NT2/D1 (cell line): ENCODE measurements around the gene EMILIN1.

Source experiments
- DNase-seq: peaks from one replicate; pipeline ENCODE4 v3.0.0-alpha.2; 2011; ENCODE audit warnings: low read depth, low spot score
- H3K27me3 ChIP-seq: 2 replicates; pipeline ENCODE4 v1.6.0; 2011; ENCODE audit warnings: mild to moderate bottlenecking; ENCODE audit not compliant: insufficient read length, insufficient read depth
- H3K36me3 ChIP-seq: 2 replicates; pipeline ENCODE4 v1.6.1; 2011; ENCODE audit warnings: mild to moderate bottlenecking, low read length, mixed read lengths; ENCODE audit not compliant: insufficient read depth, insufficient read length
- H3K4me1 ChIP-seq: 2 replicates; pipeline ENCODE4 v1.5.1; 2011; ENCODE audit not compliant: insufficient read depth, insufficient read length
- H3K4me3 ChIP-seq: 2 replicates; pipeline ENCODE4 v1.5.1; 2011; ENCODE audit warnings: low read depth; ENCODE audit not compliant: insufficient read length
- H3K9ac ChIP-seq: 2 replicates; pipeline ENCODE4 v1.6.0; 2011; ENCODE audit warnings: low read depth; ENCODE audit not compliant: insufficient read length
- H3K9me3 ChIP-seq: 2 replicates; pipeline ENCODE4 v1.5.1; 2011; ENCODE audit warnings: mild to moderate bottlenecking, low read length; ENCODE audit not compliant: insufficient read depth
- SUZ12 ChIP-seq: IDR thresholded peaks from 2 replicates; pipeline ENCODE4 v1.6.1; 2011; ENCODE audit not compliant: insufficient read length, insufficient read depth; ENCODE audit errors: extremely low read depth
- YY1 ChIP-seq: IDR thresholded peaks from 2 replicates; pipeline ENCODE4 v1.6.1; 2011; ENCODE audit not compliant: insufficient read length, insufficient read depth
- ZNF274 ChIP-seq: IDR thresholded peaks from 2 replicates; pipeline ENCODE4 v1.6.1; 2011; ENCODE audit warnings: mild to moderate bottlenecking, low read depth, low read length

Gene EMILIN1

DNA sequence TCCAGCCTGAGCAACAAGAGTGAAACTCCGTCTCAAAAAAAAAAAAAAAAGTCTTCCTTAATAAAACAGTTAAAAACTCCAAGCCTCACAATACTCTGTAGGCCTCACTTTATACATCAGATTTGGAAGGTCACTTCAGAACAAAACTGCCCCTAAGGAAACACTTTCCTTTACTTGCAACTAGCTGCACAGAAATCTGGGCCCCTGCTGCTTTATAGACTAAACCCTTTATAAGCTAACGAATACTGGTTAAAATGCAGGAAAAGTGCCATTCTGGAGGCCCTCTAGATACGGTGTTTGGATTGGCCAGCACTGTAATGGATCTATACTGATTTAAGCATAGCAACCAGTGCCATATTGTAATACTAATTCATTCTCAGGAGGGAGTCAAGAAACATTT is 46.7 kb downstream of the EMILIN1 start:
- H3K36me3 ChIP-seq, result peaks cover 15% of the 10 kb centered on the region
- H3K4me3 ChIP-seq, result no peak overlapping the region
- TF ChIP-seq SUZ12, result no peak
- TF ChIP-seq YY1, result no peak
- no peak for TF ChIP-seq ZNF274
- H3K27me3 ChIP-seq, result peaks cover 46% of the 10 kb centered on the region
- H3K9ac ChIP-seq, result no peak overlapping the region
- no peaks in the 10 kb centered on the region for H3K9me3 ChIP-seq
- no peak for DNase-seq
- peaks cover 5% of the 10 kb centered on the region for H3K4me1 ChIP-seq

DNA sequence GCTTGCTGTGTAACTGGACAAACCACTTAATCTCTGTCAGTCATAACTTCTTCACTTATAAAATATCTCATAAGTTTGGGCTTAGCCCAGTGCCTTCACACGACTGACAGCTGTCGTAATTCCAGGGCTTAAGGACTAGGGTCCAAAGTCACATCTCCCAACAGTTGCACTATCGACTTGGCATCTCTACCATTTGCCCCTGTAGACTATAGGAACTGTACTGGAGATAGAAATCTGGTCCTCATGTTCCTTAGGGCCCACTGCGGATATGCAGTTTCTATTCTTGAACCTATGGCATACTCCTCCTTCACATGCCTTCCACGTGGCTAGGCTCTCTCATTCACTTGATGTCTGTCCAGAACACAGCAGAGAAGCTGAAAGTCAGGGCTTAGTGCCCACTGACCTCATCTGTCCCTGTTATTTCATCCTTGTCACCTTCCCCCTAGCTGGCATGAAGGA is 47.9 kb downstream of the EMILIN1 start:
- H3K4me1 ChIP-seq, result peaks cover 5% of the 10 kb centered on the region
- TF ChIP-seq YY1 (no peak), SUZ12 (no peak), ZNF274 (no peak)
- no peak overlapping the region for H3K9ac ChIP-seq
- no peak for DNase-seq
- no peak overlapping the region for H3K4me3 ChIP-seq
- H3K27me3 ChIP-seq, result peaks cover 34% of the 10 kb centered on the region
- no peaks in the 10 kb centered on the region for H3K9me3 ChIP-seq
- peaks cover 27% of the 10 kb centered on the region for H3K36me3 ChIP-seq

- TF ChIP-seq SUZ12, result no peak
- no peak for TF ChIP-seq YY1
- no peak for TF ChIP-seq ZNF274
- Histone ChIP-seq H3K9ac (no peak overlapping the region), H3K4me1 (peaks cover 7% of the 10 kb centered on the region), H3K4me3 (no peak overlapping the region), H3K9me3 (no peaks in the 10 kb centered on the region), H3K36me3 (peaks cover 44% of the 10 kb centered on the region), H3K27me3 (peaks cover 16% of the 10 kb centered on the region)
- no peak for DNase-seq
These were observed 49.7 kb downstream of the EMILIN1 start for GRCh38 chr2:27127883-27128667.

DNA sequence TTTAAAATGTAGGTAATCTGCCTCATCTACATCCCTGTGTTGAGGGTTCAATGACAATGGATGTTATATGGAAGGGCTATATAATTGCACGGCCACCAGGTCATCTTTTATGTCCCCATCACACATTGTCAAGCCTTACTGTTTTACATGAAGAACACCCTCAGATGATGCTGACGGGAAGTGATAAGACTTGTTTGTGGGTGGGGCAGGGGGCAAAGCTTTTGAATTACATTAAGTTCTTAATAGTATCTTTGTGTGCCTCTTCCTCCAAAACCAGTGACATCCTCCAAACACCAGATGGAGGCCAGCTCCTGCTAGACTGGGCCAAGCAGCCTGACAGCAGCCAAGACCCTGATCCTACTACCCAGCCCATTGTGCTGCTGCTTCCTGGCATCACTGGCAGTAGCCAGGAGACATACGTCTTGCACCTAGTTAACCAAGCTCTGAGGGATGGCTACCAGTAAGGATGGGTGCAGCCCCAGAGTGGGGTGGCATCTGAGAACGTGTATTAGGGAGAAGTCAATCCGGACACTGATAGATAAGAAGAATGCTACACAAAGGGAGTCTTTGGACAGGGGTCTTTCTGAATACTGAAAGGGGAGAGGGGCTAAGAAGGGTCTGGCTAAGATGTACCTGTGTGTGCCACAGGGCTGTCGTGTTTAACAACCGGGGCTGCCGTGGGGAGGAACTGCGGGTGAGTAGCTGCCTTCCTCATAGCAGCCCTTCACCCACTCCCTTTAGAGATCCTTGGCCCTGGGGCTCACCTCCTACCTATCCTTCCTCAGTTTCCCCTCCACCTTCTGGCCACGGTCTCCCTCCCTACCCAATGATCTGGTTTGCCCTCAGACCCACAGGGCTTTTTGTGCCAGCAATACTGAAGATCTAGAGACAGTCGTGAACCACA is 50.5 kb downstream of the EMILIN1 start:
- DNase-seq, result no peak
- Histone ChIP-seq H3K4me1 (peaks cover 9% of the 10 kb centered on the region), H3K36me3 (peaks cover 50% of the 10 kb centered on the region), H3K4me3 (no peak overlapping the region), H3K9me3 (no peaks in the 10 kb centered on the region), H3K27me3 (peaks cover 8% of the 10 kb centered on the region), H3K9ac (no peak overlapping the region)
- TF ChIP-seq YY1 (no peak), ZNF274 (no peak), SUZ12 (no peak)

DNA sequence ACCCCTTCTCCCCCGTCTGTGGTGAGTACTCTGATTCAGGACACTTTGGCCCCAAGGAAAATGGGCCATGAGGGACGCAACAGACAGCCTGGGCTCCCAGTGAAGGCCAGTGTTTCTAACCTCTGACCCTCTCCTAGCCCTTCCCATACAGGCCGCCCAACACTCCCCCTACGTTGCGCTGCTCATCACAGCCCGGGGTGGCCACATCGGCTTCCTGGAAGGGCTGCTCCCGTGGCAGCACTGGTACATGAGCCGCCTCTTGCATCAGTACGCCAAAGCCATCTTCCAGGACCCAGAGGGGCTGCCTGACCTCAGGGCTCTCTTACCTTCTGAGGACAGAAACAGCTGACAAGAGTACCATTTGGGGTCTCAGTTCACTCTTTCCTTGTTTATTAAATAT is 52.0 kb downstream of the EMILIN1 start:
- no peak overlapping the region for H3K9ac ChIP-seq
- peaks cover 8% of the 10 kb centered on the region for H3K4me1 ChIP-seq
- H3K4me3 ChIP-seq, result no peak overlapping the region
- H3K36me3 ChIP-seq, result peaks cover 50% of the 10 kb centered on the region
- no peak for DNase-seq
- no peaks in the 10 kb centered on the region for H3K9me3 ChIP-seq
- no peaks in the 10 kb centered on the region for H3K27me3 ChIP-seq
- TF ChIP-seq ZNF274 (no peak), SUZ12 (no peak), YY1 (no peak)

DNA sequence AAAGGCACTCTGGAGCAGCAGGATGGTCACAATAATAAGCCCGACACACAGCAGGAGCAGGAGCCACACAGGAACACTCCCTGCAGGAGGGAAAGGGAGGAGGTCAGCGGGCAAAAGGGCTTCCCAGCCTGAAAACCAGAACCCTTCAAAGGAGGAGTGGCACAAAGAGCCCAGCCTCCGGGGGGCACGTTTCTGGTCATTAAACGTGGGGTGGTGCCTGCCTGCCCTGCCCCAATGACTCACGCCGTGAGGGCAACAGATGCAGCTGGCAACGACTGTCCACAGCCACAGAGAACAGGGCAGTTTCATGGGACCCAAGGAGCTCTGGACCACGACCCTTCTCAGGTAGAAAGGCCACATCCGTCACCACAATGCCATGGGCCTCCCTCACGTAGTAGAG is 53.0 kb downstream of the EMILIN1 start:
- TF ChIP-seq SUZ12 (no peak), YY1 (no peak), ZNF274 (no peak)
- peaks cover 8% of the 10 kb centered on the region for H3K4me1 ChIP-seq

More for the DNA sequence above, 53.0 kb downstream of the EMILIN1 start:
- Histone ChIP-seq H3K27me3 (no peaks in the 10 kb centered on the region), H3K9me3 (no peaks in the 10 kb centered on the region), H3K9ac (no peak overlapping the region), H3K36me3 (peaks cover 50% of the 10 kb centered on the region), H3K4me3 (no peak overlapping the region)
- DNase-seq, result no peak
